HepG2 (cell line): Measurements from ENCODE around the gene DCLRE1C. TPM values are rescaled to one million over a fixed set of nuclear protein-coding genes. Genes with fewer than 3 reads are reported as not detected.

ENCODE experiments used
- CTCF ChIP-seq: sonication (generic); formaldehyde crosslinking; IDR thresholded peaks from 2 replicates; pipeline ENCODE4 v1.5.0; 2020; ENCODE audit warnings: mild to moderate bottlenecking, missing genetic modification reagents, moderate library complexity
- ELF1 ChIP-seq: sonication (generic); formaldehyde crosslinking; IDR thresholded peaks from 2 replicates; pipeline ENCODE4 v1.4.0; 2020; ENCODE audit warnings: missing genetic modification reagents
- HDAC2 ChIP-seq: sonication (generic); formaldehyde crosslinking; IDR thresholded peaks from 2 replicates; pipeline ENCODE4 v1.4.0; 2020; ENCODE audit warnings: missing genetic modification reagents
- HMGXB3 ChIP-seq: sonication (generic); formaldehyde crosslinking; IDR thresholded peaks from 2 replicates; pipeline ENCODE4 v1.4.0; 2020; ENCODE audit warnings: missing genetic modification reagents, borderline replicate concordance
- NONO ChIP-seq, 2 experiments: fragments of 450-650 bp in 1 of 2; sonication (generic) in 1 of 2; formaldehyde crosslinking in 1 of 2; IDR thresholded peaks in 1 of 2; conservative IDR thresholded peaks in 1 of 2; 2 replicates each; pipeline versions ENCODE4 v1.6.1 to v1.8.0; 2017 to 2022; ENCODE audit warnings: mild to moderate bottlenecking in 1 of 2, missing genetic modification reagents in 1 of 2, moderate library complexity in 1 of 2
- PRDM15 ChIP-seq: sonication (generic); formaldehyde crosslinking; IDR thresholded peaks from 2 replicates; pipeline ENCODE4 v1.4.0; 2020; ENCODE audit warnings: missing genetic modification reagents
- PTBP1 ChIP-seq: fragments of 200-400 bp; formaldehyde crosslinking; IDR thresholded peaks from 2 replicates; pipeline ENCODE4 v1.6.1; 2018; ENCODE audit warnings: low read length, low read depth; ENCODE audit not compliant: poor library complexity, severe bottlenecking
- ZNF232 ChIP-seq: sonication (generic); formaldehyde crosslinking; IDR thresholded peaks from 2 replicates; pipeline ENCODE4 v1.4.0; 2020; ENCODE audit warnings: missing genetic modification reagents, borderline replicate concordance
- ZNF367 ChIP-seq: sonication (generic); formaldehyde crosslinking; IDR thresholded peaks from 2 replicates; pipeline ENCODE4 v1.4.0; 2020; ENCODE audit warnings: missing genetic modification reagents, borderline replicate concordance
- ZNF687 ChIP-seq: sonication (generic); formaldehyde crosslinking; IDR thresholded peaks from 2 replicates; pipeline ENCODE4 v1.5.1; 2020; ENCODE audit warnings: mild to moderate bottlenecking, missing genetic modification reagents, moderate library complexity
- ZNF816 ChIP-seq: sonication (generic); formaldehyde crosslinking; IDR thresholded peaks from 2 replicates; pipeline ENCODE4 v1.8.0; 2022; ENCODE audit warnings: missing genetic modification reagents, mild to moderate bottlenecking, borderline replicate concordance
- ZSCAN30 ChIP-seq: sonication (generic); formaldehyde crosslinking; IDR thresholded peaks from 2 replicates; pipeline ENCODE4 v1.5.0; 2020; ENCODE audit warnings: mild to moderate bottlenecking, missing genetic modification reagents
- polyA plus RNA-seq, 8 experiments: library from polyadenylated mRNA; depleted of rRNA in 3 of 8; stranded (reverse) in 7 of 8; unstranded in 1 of 8; fragments of >200 nt; fragmentation: Illumina TruSeq in 4 of 8; extraction: Trizol in 4 of 8; gene quantifications; 2 replicates each; pipeline versions ENCODE4 v1.2.1 to v1.2.3, GENCODE V29; 2011 to 2016; ENCODE audit warnings: low read depth in 4 of 8, missing spikeins in 1 of 8, mixed read lengths in 1 of 8; ENCODE audit not compliant: insufficient read depth in 1 of 8
- total RNA-seq, 5 experiments: library from RNA; depleted of rRNA; stranded (reverse); fragments of >200 nt; fragmentation: Illumina TruSeq; extraction: Trizol; gene quantifications; 2 replicates each; pipeline ENCODE4 v1.2.3, GENCODE V29; 2016; ENCODE audit warnings: low read depth in 1 of 5

Gene DCLRE1C
- total and polyA plus RNA-seq, 2 of the 13 experiments (the other 11 are each of a cell fraction or from before 2014, with no cell fraction given): 3.0 to 10.3 TPM

GRCh38 chr10:14878266-14879123 lies 75.4 kb downstream of the DCLRE1C start, which contains the start of gene SUV39H2 (continued):
- TF ChIP-seq PTBP1: peak; percentile 74
- TF ChIP-seq HMGXB3 (CRISPR knock-in tag): peak; percentile 82; the same call in 1 of the 2 replicates
- peak; percentile 53 for TF ChIP-seq CTCF (CRISPR knock-in tag)
- TF ChIP-seq ZNF687 (CRISPR knock-in tag): peak; percentile 91
- TF ChIP-seq ZNF816 (CRISPR knock-in tag): 0 out of 2 replicates have a peak, but pooled peaks have one; percentile 22
- TF ChIP-seq NONO (IDR thresholded peaks at IDR 0.05): no peak
- peak; percentile 46 for TF ChIP-seq NONO (CRISPR knock-in tag; conservative IDR thresholded peaks at IDR 0.05)
- peak; percentile 64 for TF ChIP-seq PRDM15 (CRISPR knock-in tag)
- 0 out of 2 replicates have a peak, but pooled peaks have one; percentile 50 for TF ChIP-seq ELF1 (CRISPR knock-in tag)
- peak; percentile 55; the same call in 1 of the 2 replicates for TF ChIP-seq ZNF367 (CRISPR knock-in tag)
- TF ChIP-seq HDAC2 (CRISPR knock-in tag): peak; percentile 53
- TF ChIP-seq ZSCAN30 (CRISPR knock-in tag): no peak
- TF ChIP-seq ZNF232 (CRISPR knock-in tag): peak; percentile 22; the same call in 1 of the 2 replicates
